A549 (cell line): ENCODE results near the gene PRKN.

ENCODE experiments used
- CBX2 ChIP-seq: fragments of 200-600 bp; sonication (generic); IDR thresholded peaks from 2 replicates; pipeline ENCODE4 v1.6.1; 2016; ENCODE audit warnings: low read depth, mild to moderate bottlenecking, borderline replicate concordance
- HEYL ChIP-seq: fragments of 250-450 bp; sonication (Bioruptor Pico); IDR thresholded peaks from 2 replicates; pipeline ENCODE4 v1.8.0; 2021; ENCODE audit warnings: mild to moderate bottlenecking, moderate library complexity
- TF ChIP-seq, protein P1 (sequence below): fragments of >200 bp; sonication (Bioruptor Twin); formaldehyde crosslinking; IDR thresholded peaks from 3 replicates; pipeline ENCODE4 v1.5.1; 2016

DNA sequence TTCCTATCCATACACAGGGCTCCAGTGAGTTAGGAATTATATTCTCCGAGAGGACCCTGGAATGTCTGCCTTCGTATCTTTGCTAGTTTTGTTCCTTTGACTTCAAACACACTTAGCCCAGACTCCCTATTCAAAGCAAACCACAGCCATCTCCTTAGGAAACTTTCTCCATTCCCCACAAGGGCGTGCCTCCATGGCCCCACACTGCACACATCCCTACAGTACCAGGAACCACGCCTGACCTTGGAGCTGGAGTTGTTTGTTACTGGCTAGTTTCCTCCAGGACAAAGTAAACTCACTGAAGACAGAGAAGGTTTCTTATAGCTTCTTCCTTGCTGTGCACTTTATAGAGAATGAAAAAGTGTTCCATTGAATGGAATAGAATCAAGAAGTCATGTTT lies 1040.9 kb downstream of the PRKN start:
- TF ChIP-seq HEYL (CRISPR knock-in tag) (no peak), CBX2 (no peak)
- TF ChIP-seq, protein P1, sequence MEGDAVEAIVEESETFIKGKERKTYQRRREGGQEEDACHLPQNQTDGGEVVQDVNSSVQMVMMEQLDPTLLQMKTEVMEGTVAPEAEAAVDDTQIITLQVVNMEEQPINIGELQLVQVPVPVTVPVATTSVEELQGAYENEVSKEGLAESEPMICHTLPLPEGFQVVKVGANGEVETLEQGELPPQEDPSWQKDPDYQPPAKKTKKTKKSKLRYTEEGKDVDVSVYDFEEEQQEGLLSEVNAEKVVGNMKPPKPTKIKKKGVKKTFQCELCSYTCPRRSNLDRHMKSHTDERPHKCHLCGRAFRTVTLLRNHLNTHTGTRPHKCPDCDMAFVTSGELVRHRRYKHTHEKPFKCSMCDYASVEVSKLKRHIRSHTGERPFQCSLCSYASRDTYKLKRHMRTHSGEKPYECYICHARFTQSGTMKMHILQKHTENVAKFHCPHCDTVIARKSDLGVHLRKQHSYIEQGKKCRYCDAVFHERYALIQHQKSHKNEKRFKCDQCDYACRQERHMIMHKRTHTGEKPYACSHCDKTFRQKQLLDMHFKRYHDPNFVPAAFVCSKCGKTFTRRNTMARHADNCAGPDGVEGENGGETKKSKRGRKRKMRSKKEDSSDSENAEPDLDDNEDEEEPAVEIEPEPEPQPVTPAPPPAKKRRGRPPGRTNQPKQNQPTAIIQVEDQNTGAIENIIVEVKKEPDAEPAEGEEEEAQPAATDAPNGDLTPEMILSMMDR, result no peak
